ENCODE results near the gene DPYD.

The DPYD gene

GRCh38 chr1:97051823-97052222, 869.0 kb downstream of the DPYD start:
- Histone ChIP-seq H3K9ac (ENCODE audit: low read length) (no peak overlapping the region), H3K27ac (ENCODE audit: low read depth, low read length) (no peak overlapping the region), H3K4me1 (ENCODE audit: control insufficient read depth, insufficient read depth, low read length) (no peaks in the 10 kb centered on the region; the same call in 1 of the 2 replicates), H3K36me3 (ENCODE audit: control insufficient read depth, insufficient read depth, low read length) (no peaks in the 10 kb centered on the region), H3K9me3 (ENCODE audit: control insufficient read depth, insufficient read depth, low read depth, low read length) (peaks cover 16% of the 10 kb centered on the region), H3K4me3 (ENCODE audit: low read depth, low read length) (no peak overlapping the region), H3K27me3 (ENCODE audit: control insufficient read depth, insufficient read depth, low read length) (no peaks in the 10 kb centered on the region)

- Histone ChIP-seq H3K36me3 (ENCODE audit: control insufficient read depth, insufficient read depth, low read length) (no peaks in the 10 kb centered on the region), H3K9me3 (ENCODE audit: control insufficient read depth, insufficient read depth, low read depth, low read length) (peaks cover 3% of the 10 kb centered on the region), H3K4me3 (ENCODE audit: low read depth, low read length) (no peak overlapping the region), H3K4me1 (ENCODE audit: control insufficient read depth, insufficient read depth, low read length) (no peaks in the 10 kb centered on the region; the same call in 1 of the 2 replicates), H3K27ac (ENCODE audit: low read depth, low read length) (no peak overlapping the region), H3K9ac (ENCODE audit: low read length) (no peak overlapping the region), H3K27me3 (ENCODE audit: control insufficient read depth, insufficient read depth, low read length) (no peaks in the 10 kb centered on the region)
These were observed 870.3 kb downstream of the DPYD start for GRCh38 chr1:97050506-97050905.

- Histone ChIP-seq H3K9ac (ENCODE audit: low read length) (no peak overlapping the region), H3K36me3 (ENCODE audit: control insufficient read depth, insufficient read depth, low read length) (no peaks in the 10 kb centered on the region), H3K4me1 (ENCODE audit: control insufficient read depth, insufficient read depth, low read length) (no peaks in the 10 kb centered on the region), H3K27ac (ENCODE audit: low read depth, low read length) (no peak overlapping the region), H3K9me3 (ENCODE audit: control insufficient read depth, insufficient read depth, low read depth, low read length) (no peaks in the 10 kb centered on the region), H3K27me3 (ENCODE audit: control insufficient read depth, insufficient read depth, low read length) (no peaks in the 10 kb centered on the region), H3K4me3 (ENCODE audit: low read depth, low read length) (no peak overlapping the region)
These were observed 873.4 kb downstream of the DPYD start for GRCh38 chr1:97047421-97047793.

GRCh38 chr1:97046765-97047420, 873.9 kb downstream of the DPYD start:
- Histone ChIP-seq H3K4me3 (ENCODE audit: low read depth, low read length) (no peak overlapping the region), H3K27ac (ENCODE audit: low read depth, low read length) (no peak overlapping the region), H3K9me3 (ENCODE audit: control insufficient read depth, insufficient read depth, low read depth, low read length) (no peaks in the 10 kb centered on the region), H3K27me3 (ENCODE audit: control insufficient read depth, insufficient read depth, low read length) (no peaks in the 10 kb centered on the region), H3K4me1 (ENCODE audit: control insufficient read depth, insufficient read depth, low read length) (no peaks in the 10 kb centered on the region), H3K36me3 (ENCODE audit: control insufficient read depth, insufficient read depth, low read length) (no peaks in the 10 kb centered on the region), H3K9ac (ENCODE audit: low read length) (no peak overlapping the region)

GRCh38 chr1:97044159-97044760, 876.6 kb downstream of the DPYD start:
- H3K27me3 ChIP-seq (ENCODE audit: control insufficient read depth, insufficient read depth, low read length), result no peaks in the 10 kb centered on the region
- no peak overlapping the region for H3K4me3 ChIP-seq (ENCODE audit: low read depth, low read length)
- H3K4me1 ChIP-seq (ENCODE audit: control insufficient read depth, insufficient read depth, low read length), result no peaks in the 10 kb centered on the region
- H3K9me3 ChIP-seq (ENCODE audit: control insufficient read depth, insufficient read depth, low read depth, low read length), result no peaks in the 10 kb centered on the region
- H3K9ac ChIP-seq (ENCODE audit: low read length), result no peak overlapping the region
- no peaks in the 10 kb centered on the region for H3K36me3 ChIP-seq (ENCODE audit: control insufficient read depth, insufficient read depth, low read length)
- no peak overlapping the region for H3K27ac ChIP-seq (ENCODE audit: low read depth, low read length)

DNA sequence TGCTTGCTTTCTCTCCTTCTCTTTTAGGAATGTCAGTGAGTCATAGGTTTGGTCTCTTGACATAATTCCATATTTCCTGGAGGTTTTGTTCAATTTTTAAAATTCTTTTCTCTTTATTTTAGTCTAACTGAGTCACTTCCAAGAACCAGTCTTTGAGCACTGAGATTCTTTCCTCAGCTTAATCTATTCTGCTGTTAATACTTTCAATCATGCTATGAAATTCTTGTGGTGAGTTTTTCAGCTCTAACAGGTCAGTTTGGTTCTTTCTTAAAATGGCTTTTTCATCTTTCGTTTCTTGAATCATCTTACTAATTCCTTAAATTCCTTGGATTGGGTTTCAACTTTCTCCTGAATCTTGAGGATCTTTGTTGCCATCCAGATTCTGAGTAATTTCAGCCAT, 878.3 kb downstream of the DPYD start:
- Histone ChIP-seq H3K9me3 (ENCODE audit: control insufficient read depth, insufficient read depth, low read depth, low read length) (no peaks in the 10 kb centered on the region), H3K4me1 (ENCODE audit: control insufficient read depth, insufficient read depth, low read length) (no peaks in the 10 kb centered on the region), H3K4me3 (ENCODE audit: low read depth, low read length) (no peak overlapping the region), H3K27me3 (ENCODE audit: control insufficient read depth, insufficient read depth, low read length) (no peaks in the 10 kb centered on the region), H3K27ac (ENCODE audit: low read depth, low read length) (no peak overlapping the region), H3K9ac (ENCODE audit: low read length) (no peak overlapping the region), H3K36me3 (ENCODE audit: control insufficient read depth, insufficient read depth, low read length) (no peaks in the 10 kb centered on the region)

DNA sequence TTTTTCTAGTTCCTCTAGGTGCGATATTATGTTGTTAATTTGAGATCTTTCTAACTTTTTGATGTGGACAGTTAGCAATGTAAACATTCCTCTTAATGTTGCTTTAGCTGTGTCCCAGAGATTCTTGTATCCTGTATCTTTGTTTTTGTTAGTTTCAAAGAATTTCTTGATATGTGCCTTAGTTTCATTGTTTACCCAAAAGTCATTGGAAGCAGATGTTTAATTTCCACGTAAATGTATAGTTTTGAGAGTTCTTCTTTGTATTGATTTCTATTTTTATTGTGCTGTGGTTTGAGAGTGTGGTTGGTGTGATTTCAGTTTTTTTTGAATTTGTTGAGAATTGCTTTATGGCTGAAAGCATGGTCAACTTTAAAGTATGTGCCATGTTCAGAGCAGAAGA, 879.8 kb downstream of the DPYD start:
- H3K27ac ChIP-seq (ENCODE audit: low read depth, low read length), result no peak overlapping the region
- no peak overlapping the region for H3K9ac ChIP-seq (ENCODE audit: low read length)
- no peaks in the 10 kb centered on the region for H3K9me3 ChIP-seq (ENCODE audit: control insufficient read depth, insufficient read depth, low read depth, low read length)
- H3K36me3 ChIP-seq (ENCODE audit: control insufficient read depth, insufficient read depth, low read length), result no peaks in the 10 kb centered on the region
- H3K4me3 ChIP-seq (ENCODE audit: low read depth, low read length), result no peak overlapping the region
- H3K27me3 ChIP-seq (ENCODE audit: control insufficient read depth, insufficient read depth, low read length), result no peaks in the 10 kb centered on the region
- H3K4me1 ChIP-seq (ENCODE audit: control insufficient read depth, insufficient read depth, low read length), result no peaks in the 10 kb centered on the region

- Histone ChIP-seq H3K9ac (ENCODE audit: low read length) (no peak overlapping the region), H3K27me3 (ENCODE audit: control insufficient read depth, insufficient read depth, low read length) (no peaks in the 10 kb centered on the region), H3K4me3 (ENCODE audit: low read depth, low read length) (no peak overlapping the region), H3K27ac (ENCODE audit: low read depth, low read length) (no peak overlapping the region), H3K9me3 (ENCODE audit: control insufficient read depth, insufficient read depth, low read depth, low read length) (no peaks in the 10 kb centered on the region), H3K36me3 (ENCODE audit: control insufficient read depth, insufficient read depth, low read length) (no peaks in the 10 kb centered on the region), H3K4me1 (ENCODE audit: control insufficient read depth, insufficient read depth, low read length) (no peaks in the 10 kb centered on the region)
These were observed 882.4 kb downstream of the DPYD start for GRCh38 chr1:97038410-97038809.

DNA sequence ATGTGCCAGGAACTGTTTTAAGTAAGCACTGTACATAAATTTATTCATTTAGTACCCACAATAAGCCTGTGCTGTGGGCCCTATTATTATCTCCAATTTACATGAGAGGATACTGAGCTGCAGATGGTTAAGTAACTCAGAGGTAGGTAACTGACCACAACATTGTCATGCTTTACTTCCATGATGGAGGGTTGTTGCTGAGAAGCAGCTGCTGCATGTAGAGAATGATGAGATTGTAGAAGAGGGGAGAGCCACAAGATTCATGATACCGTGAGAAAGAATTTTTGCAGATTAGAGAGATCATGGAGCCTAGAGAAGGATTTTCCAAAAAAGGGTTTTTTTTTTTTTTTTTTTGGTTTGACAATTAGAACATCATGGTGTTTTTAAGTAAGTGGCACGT, 886.2 kb downstream of the DPYD start:
- Histone ChIP-seq H3K4me1 (ENCODE audit: control insufficient read depth, insufficient read depth, low read length) (no peaks in the 10 kb centered on the region), H3K36me3 (ENCODE audit: control insufficient read depth, insufficient read depth, low read length) (no peaks in the 10 kb centered on the region), H3K9ac (ENCODE audit: low read length) (no peak overlapping the region), H3K27me3 (ENCODE audit: control insufficient read depth, insufficient read depth, low read length) (no peaks in the 10 kb centered on the region), H3K4me3 (ENCODE audit: low read depth, low read length) (no peak overlapping the region), H3K27ac (ENCODE audit: low read depth, low read length) (no peak overlapping the region), H3K9me3 (ENCODE audit: control insufficient read depth, insufficient read depth, low read depth, low read length) (no peaks in the 10 kb centered on the region)

DNA sequence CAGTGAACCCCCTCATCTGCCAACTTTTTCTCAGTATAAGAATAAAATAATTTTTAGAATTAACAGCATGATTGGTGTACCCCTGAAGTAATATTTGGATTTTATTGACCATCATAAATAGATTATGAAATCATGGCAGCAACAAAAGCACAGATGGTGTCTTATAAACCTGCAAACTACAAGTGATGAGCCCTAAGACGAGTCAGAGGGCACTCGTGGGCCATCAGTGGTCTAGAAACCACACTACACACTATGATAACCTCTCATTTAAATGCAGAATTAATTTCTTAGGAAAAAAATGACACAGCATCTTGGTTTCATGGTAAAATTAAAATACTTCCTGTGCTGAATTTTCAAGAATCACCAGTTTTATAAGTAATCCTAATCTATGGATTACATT, 886.9 kb downstream of the DPYD start:
- H3K9me3 ChIP-seq (ENCODE audit: control insufficient read depth, insufficient read depth, low read depth, low read length), result no peaks in the 10 kb centered on the region
- no peaks in the 10 kb centered on the region for H3K4me1 ChIP-seq (ENCODE audit: control insufficient read depth, insufficient read depth, low read length)
- no peaks in the 10 kb centered on the region for H3K27me3 ChIP-seq (ENCODE audit: control insufficient read depth, insufficient read depth, low read length)
- H3K36me3 ChIP-seq (ENCODE audit: control insufficient read depth, insufficient read depth, low read length), result no peaks in the 10 kb centered on the region
- no peak overlapping the region for H3K4me3 ChIP-seq (ENCODE audit: low read depth, low read length)
- no peak overlapping the region for H3K27ac ChIP-seq (ENCODE audit: low read depth, low read length)
- H3K9ac ChIP-seq (ENCODE audit: low read length), result no peak overlapping the region
